GM18951 (cell line): ENCODE data around the gene RHOT2.

Experiments used
- POLR2A ChIP-seq: IDR thresholded peaks from 4 replicates; pipeline ENCODE4 v1.6.1; 2011; ENCODE audit warnings: mild to moderate bottlenecking; ENCODE audit not compliant: insufficient read length, insufficient read depth; ENCODE audit errors: extremely low read depth
- in situ Hi-C: fragments of 300-500 bp; cut with MboI; formaldehyde crosslinking; loops from one replicate; pipeline ENCODE4 v1.12.0; 2022; ENCODE audit warnings: low sequenced_read_pairs, mixed read lengths, inconsistent platforms; ENCODE audit not compliant: unreplicated experiment

RHOT2 gene

GRCh38 chr16:636206-637080 lies 31.5 kb upstream of the RHOT2 start, which contains the start of gene METTL26:
METTL26 (minus strand) TSS chr16:636305; CDS start chr16:636290, 15 bp downstream.
- in situ Hi-C loops: no loop called here
- peak; percentile 87 for TF ChIP-seq POLR2A

GRCh38 chr16:637081-638018 lies 30.6 kb upstream of the RHOT2 start:
- in situ Hi-C loops: no loop called here
- TF ChIP-seq POLR2A: no peak

GRCh38 chr16:638034-638543 lies 29.8 kb upstream of the RHOT2 start:
- TF ChIP-seq POLR2A: no peak
- in situ Hi-C loops: no loop called here

- in situ Hi-C loops: no loop called here
- TF ChIP-seq POLR2A: no peak
Measured at GRCh38 chr16:638836-639235, 29.1 kb upstream of the RHOT2 start.

- TF ChIP-seq POLR2A: no peak
- in situ Hi-C loops: no loop called here
Measured at GRCh38 chr16:640614-641013, 27.3 kb upstream of the RHOT2 start.

- peak; percentile 82 for TF ChIP-seq POLR2A
- in situ Hi-C loops: no loop called here
Measured at GRCh38 chr16:641326-642188, 26.4 kb upstream of the RHOT2 start, which contains the start of gene MCRIP2. MCRIP2 (plus strand) TSS chr16:641828; CDS start chr16:641992, 164 bp downstream.

GRCh38 chr16:642189-643049 lies 25.5 kb upstream of the RHOT2 start:
- TF ChIP-seq POLR2A: peak; percentile 42
- in situ Hi-C loops: no loop called here

- no peak for TF ChIP-seq POLR2A
- in situ Hi-C loops: no loop called here
Measured at GRCh38 chr16:643050-643368, 24.9 kb upstream of the RHOT2 start.

- in situ Hi-C loops: no loop called here
- TF ChIP-seq POLR2A: no peak
Measured at GRCh38 chr16:644556-644955, 23.4 kb upstream of the RHOT2 start.

- no peak for TF ChIP-seq POLR2A
- in situ Hi-C loops: no loop called here
Measured at GRCh38 chr16:645852-646678, 21.9 kb upstream of the RHOT2 start.

GRCh38 chr16:646679-647172 lies 21.2 kb upstream of the RHOT2 start:
- in situ Hi-C loops: no loop called here
- no peak for TF ChIP-seq POLR2A
